Keratinocyte (primary cell): ENCODE measurements around the gene NUDT1. TPM values are rescaled to one million over a fixed set of nuclear protein-coding genes. Genes with fewer than 3 reads are reported as not detected.

Source experiments
- DNase-seq: peaks from one replicate; pipeline ENCODE4 v3.0.0-alpha.2; 2011; ENCODE audit warnings: low read depth, missing footprints, low spot score
- FAIRE-seq: peaks from 2 replicates; lab custom pipeline; 2011; peaks lifted over from hg19 to GRCh38; lab: Jason Lieb, UNC
- H2AFZ ChIP-seq: 2 replicates; pipeline ENCODE4 v1.6.0; 2012; ENCODE audit warnings: low read length, control low read depth, inconsistent platforms; ENCODE audit not compliant: control insufficient read depth
- H3K27ac ChIP-seq: 2 replicates; pipeline ENCODE4 v1.5.1; 2011; ENCODE audit warnings: low read length; ENCODE audit not compliant: control insufficient read depth, insufficient read depth
- H3K27me3 ChIP-seq: 3 replicates; pipeline ENCODE4 v1.6.0; 2011; ENCODE audit warnings: low read length; ENCODE audit not compliant: control insufficient read depth, insufficient read depth; ENCODE audit errors: extremely low read depth
- H3K36me3 ChIP-seq, 2 experiments: 2 replicates in 1 of 2; 3 replicates in 1 of 2; pipeline ENCODE4 v1.5.1; 2011; ENCODE audit warnings: low read length in 2 of 2, mild to moderate bottlenecking in 1 of 2; ENCODE audit not compliant: control insufficient read depth in 2 of 2, insufficient read depth in 2 of 2; ENCODE audit errors: extremely low read depth in 1 of 2
- H3K4me1 ChIP-seq: 3 replicates; pipeline ENCODE4 v1.5.1; 2011; ENCODE audit warnings: low read length; ENCODE audit not compliant: control insufficient read depth, insufficient read depth; ENCODE audit errors: extremely low read depth
- H3K4me2 ChIP-seq: 3 replicates; pipeline ENCODE4 v1.6.0; 2011; ENCODE audit warnings: low read depth, low read length; ENCODE audit not compliant: control insufficient read depth, insufficient read depth; ENCODE audit errors: extremely low read depth
- H3K4me3 ChIP-seq, 3 experiments: fragments of 200-600 bp in 1 of 3; sonication (generic) in 1 of 3; 2 replicates in 2 of 3; 3 replicates in 1 of 3; pipeline ENCODE4 v1.5.1; 2011 to 2016; ENCODE audit warnings: low read length in 3 of 3, mild to moderate bottlenecking in 3 of 3, control low read depth in 2 of 3, inconsistent platforms in 1 of 3, low read depth in 1 of 3, mixed read lengths in 1 of 3, mixed run types in 1 of 3, moderate library complexity in 1 of 3; ENCODE audit not compliant: control insufficient read depth in 2 of 3, insufficient read depth in 2 of 3; ENCODE audit errors: extremely low read depth in 1 of 3
- H3K79me2 ChIP-seq: 2 replicates; pipeline ENCODE4 v1.6.0; 2012; ENCODE audit warnings: low read length; ENCODE audit not compliant: control insufficient read depth, insufficient read depth
- H3K9ac ChIP-seq: 3 replicates; pipeline ENCODE4 v1.6.0; 2011; ENCODE audit warnings: low read length; ENCODE audit not compliant: control insufficient read depth, insufficient read depth; ENCODE audit errors: extremely low read depth
- H3K9me1 ChIP-seq: 3 replicates; pipeline ENCODE4 v1.6.0; 2011; ENCODE audit warnings: low read length; ENCODE audit not compliant: control insufficient read depth, insufficient read depth; ENCODE audit errors: extremely low read depth
- H3K9me3 ChIP-seq: 2 replicates; pipeline ENCODE4 v1.5.1; 2012; ENCODE audit warnings: low read depth, low read length; ENCODE audit not compliant: control insufficient read depth
- H4K20me1 ChIP-seq: 3 replicates; pipeline ENCODE4 v1.6.0; 2011; ENCODE audit warnings: low read length; ENCODE audit not compliant: control insufficient read depth, insufficient read depth; ENCODE audit errors: extremely low read depth
- EZH2 ChIP-seq: IDR thresholded peaks from one replicate; pipeline ENCODE4 v1.6.1; 2012; ENCODE audit warnings: inconsistent platforms, mild to moderate bottlenecking, low read length, moderate library complexity
- dilution Hi-C: fragments of 300-500 bp; cut with MboI; formaldehyde crosslinking; loops from one replicate; pipeline ENCODE4 v1.7.0; 2020; ENCODE audit warnings: low sequenced_read_pairs; ENCODE audit not compliant: extremely low pct_ligation_motif_present
- polyA plus RNA-seq, 5 experiments: library from polyadenylated mRNA; depleted of rRNA in 3 of 5; stranded (reverse) in 3 of 5; stranded (forward) in 1 of 5; unstranded in 1 of 5; fragments of >200 nt; gene quantifications; 1 replicate in 1 of 5; 2 replicates in 3 of 5; 3 replicates in 1 of 5; pipeline versions ENCODE4 v1.2.1 to v1.2.3, GENCODE V29; 2011 to 2012; ENCODE audit warnings: missing spikeins in 2 of 5, low read depth in 1 of 5, low replicate concordance in 1 of 5
- TF ChIP-seq, protein P1 (sequence below), 3 experiments: IDR thresholded peaks in 1 of 3; conservative IDR thresholded peaks in 1 of 3; optimal IDR thresholded peaks in 1 of 3; 2 replicates in 2 of 3; 3 replicates in 1 of 3; pipeline versions ENCODE3 to v1.5.1; 2011; ENCODE audit warnings: low read length in 3 of 3, mild to moderate bottlenecking in 3 of 3, moderate library complexity in 2 of 3, control low read depth in 1 of 3, inconsistent platforms in 1 of 3; ENCODE audit not compliant: insufficient read depth in 2 of 3; ENCODE audit errors: extremely low read depth in 1 of 3

The NUDT1 gene
- polyA plus RNA-seq, 1 donor (not counting 4 experiments of a cell fraction or from before 2014, with no cell fraction given), result 21.9 TPM

DNA sequence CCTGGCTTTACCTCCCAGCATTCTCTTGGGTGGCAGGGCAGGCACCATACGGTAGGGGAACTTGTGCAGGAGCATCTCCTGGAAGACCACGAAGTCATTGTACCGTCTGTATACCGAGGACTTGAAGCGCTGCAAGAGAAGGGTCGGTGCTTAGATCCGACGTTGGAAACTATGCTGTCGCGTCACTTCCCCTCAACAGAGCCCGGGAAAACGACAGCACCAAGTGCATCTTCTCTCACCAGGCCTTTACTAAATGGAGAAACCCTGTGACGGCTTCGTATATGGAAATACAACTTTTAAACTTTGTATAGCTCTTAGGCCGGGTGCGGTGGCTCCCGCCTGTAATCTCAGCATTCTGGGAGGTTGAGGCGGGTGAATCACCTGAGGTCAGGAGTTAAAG, 33.1 kb downstream of the NUDT1 start:
- dilution Hi-C loops, result no loop called here
- DNase-seq (no peak), FAIRE-seq (no peak)
- no peaks in the 10 kb centered on the region for H3K4me1 ChIP-seq
- H3K9ac ChIP-seq, result no peak overlapping the region
- no peaks in the 10 kb centered on the region for H3K79me2 ChIP-seq
- no peaks in the 10 kb centered on the region for H4K20me1 ChIP-seq
- no peak overlapping the region for H3K4me2 ChIP-seq
- H3K9me1 ChIP-seq, result no peaks in the 10 kb centered on the region
- H2AFZ ChIP-seq, result no peak overlapping the region
- H3K9me3 ChIP-seq, result no peaks in the 10 kb centered on the region
- peaks cover 0 to 7% of the 10 kb centered on the region in 2 experiments for H3K36me3 ChIP-seq
- H3K27me3 ChIP-seq, result no peaks in the 10 kb centered on the region
- TF ChIP-seq EZH2, result no peak
- TF ChIP-seq, protein P1, sequence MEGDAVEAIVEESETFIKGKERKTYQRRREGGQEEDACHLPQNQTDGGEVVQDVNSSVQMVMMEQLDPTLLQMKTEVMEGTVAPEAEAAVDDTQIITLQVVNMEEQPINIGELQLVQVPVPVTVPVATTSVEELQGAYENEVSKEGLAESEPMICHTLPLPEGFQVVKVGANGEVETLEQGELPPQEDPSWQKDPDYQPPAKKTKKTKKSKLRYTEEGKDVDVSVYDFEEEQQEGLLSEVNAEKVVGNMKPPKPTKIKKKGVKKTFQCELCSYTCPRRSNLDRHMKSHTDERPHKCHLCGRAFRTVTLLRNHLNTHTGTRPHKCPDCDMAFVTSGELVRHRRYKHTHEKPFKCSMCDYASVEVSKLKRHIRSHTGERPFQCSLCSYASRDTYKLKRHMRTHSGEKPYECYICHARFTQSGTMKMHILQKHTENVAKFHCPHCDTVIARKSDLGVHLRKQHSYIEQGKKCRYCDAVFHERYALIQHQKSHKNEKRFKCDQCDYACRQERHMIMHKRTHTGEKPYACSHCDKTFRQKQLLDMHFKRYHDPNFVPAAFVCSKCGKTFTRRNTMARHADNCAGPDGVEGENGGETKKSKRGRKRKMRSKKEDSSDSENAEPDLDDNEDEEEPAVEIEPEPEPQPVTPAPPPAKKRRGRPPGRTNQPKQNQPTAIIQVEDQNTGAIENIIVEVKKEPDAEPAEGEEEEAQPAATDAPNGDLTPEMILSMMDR (optimal IDR thresholded peaks at IDR 0.05 in 1 of 3, IDR thresholded peaks at IDR 0.05 in 1 of 3, conservative IDR thresholded peaks at IDR 0.05 in 1 of 3; ENCODE audit: extremely low read depth in 1 of 3, insufficient read depth in 2 of 3, low read length in 3 of 3), result no peak
- H3K27ac ChIP-seq, result no peak overlapping the region
- no peak overlapping the region for H3K4me3 ChIP-seq

DNA sequence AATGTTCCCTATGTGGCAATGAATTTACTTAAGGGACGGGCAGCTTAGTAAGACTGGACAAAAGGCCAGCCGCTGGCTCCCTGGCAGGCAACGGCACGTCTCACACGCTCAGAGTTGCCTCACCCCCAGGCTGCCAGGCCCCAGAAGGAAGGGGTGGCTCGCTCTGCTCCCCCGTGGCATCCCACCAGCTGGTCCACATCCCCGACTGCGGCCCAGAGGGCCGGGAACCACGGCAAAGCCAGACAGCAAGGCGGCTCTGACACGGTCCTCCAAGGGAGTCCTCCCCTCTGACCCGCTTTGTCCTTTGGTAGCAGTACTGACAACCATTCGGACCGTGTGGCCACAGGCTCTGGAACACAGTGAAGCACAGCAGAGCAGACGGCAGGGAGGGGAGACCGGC, 34.1 kb downstream of the NUDT1 start:
- no peaks in the 10 kb centered on the region for H3K4me1 ChIP-seq
- H3K79me2 ChIP-seq, result no peaks in the 10 kb centered on the region
- no peaks in the 10 kb centered on the region for H3K27me3 ChIP-seq
- H3K4me2 ChIP-seq, result no peak overlapping the region
- no peak overlapping the region for H3K9ac ChIP-seq
- no peaks in the 10 kb centered on the region for H3K9me1 ChIP-seq
- TF ChIP-seq, protein P1 (optimal IDR thresholded peaks at IDR 0.05 in 1 of 3, IDR thresholded peaks at IDR 0.05 in 1 of 3, conservative IDR thresholded peaks at IDR 0.05 in 1 of 3; ENCODE audit: extremely low read depth in 1 of 3, insufficient read depth in 2 of 3, low read length in 3 of 3), result no peak
- TF ChIP-seq EZH2, result no peak
- H3K4me3 ChIP-seq, result no peak overlapping the region
- DNase-seq (no peak), FAIRE-seq (no peak)
- dilution Hi-C loops, result no loop called here
- no peaks in the 10 kb centered on the region for H3K9me3 ChIP-seq
- no peak overlapping the region for H2AFZ ChIP-seq
- H3K36me3 ChIP-seq, result peaks cover 0 to 7% of the 10 kb centered on the region in 2 experiments
- no peak overlapping the region for H3K27ac ChIP-seq
- H4K20me1 ChIP-seq, result no peaks in the 10 kb centered on the region
